CD4-positive, alpha-beta T cell treated with Interleukin-1 beta for 1 hour (primary cell): ENCODE data around the gene BRD3OS.

Experiments
- DNase-seq, 2 donors: peaks; one replicate each; pipeline ENCODE4 v3.0.0-alpha.2; 2020 to 2022

The BRD3OS gene

GRCh38 chr9:134053941-134054761, 28.9 kb downstream of the BRD3OS start:
- DNase-seq = no peak

GRCh38 chr9:134054891-134055811, 29.9 kb downstream of the BRD3OS start:
- DNase-seq = no peak

- DNase-seq = no peak
Measured at GRCh38 chr9:134055981-134056461, 30.7 kb downstream of the BRD3OS start.

GRCh38 chr9:134056483-134057306, 31.4 kb downstream of the BRD3OS start:
- DNase-seq = no peak

- no peak for DNase-seq
Measured at GRCh38 chr9:134057307-134057657, 32.0 kb downstream of the BRD3OS start.

DNA sequence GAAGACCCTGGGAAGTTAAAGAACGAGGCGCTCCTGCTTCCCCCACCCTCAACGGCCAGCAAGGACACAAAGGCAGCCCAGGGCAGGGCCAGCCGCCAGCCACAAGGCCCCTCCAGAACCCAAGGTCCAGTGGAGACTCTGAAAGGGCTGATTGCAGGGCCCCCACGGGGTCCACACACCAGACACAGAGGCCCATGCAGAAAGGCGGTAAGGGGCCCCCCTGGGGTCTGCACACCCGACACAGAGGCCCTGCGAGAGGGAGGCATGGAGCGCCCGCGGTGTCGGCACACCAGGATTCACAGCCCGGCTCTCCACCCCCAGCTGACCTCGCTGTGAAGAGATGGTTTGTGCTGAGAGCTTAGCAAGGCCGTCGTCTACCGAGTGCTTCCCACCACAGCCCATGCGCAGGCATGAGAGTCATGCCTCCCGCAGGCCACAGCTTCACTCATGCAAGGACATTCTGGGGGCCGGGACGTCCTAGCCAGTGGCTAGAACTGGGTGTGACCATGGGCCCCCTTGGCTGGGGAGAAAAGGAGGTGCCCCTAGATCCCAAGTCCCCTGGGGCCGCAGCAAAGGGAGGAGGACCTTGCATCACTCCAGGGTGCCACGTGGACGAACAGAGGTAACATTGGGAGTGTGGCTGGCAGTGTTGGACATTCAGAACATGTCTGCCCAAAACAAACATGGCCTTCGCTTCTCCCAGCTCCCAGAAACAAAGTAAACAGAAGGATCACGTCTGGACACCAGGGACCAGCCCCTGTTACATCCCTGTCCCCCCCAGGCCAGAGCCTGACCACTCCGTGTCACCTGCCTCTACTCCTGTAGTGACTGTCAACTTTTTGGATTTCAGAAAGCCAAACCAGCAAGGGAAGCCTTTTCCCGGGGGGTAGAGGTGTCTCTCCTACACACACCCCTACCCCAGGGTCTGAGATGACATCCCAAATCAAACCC, 32.7 kb downstream of the BRD3OS start:
- no peak for DNase-seq

DNA sequence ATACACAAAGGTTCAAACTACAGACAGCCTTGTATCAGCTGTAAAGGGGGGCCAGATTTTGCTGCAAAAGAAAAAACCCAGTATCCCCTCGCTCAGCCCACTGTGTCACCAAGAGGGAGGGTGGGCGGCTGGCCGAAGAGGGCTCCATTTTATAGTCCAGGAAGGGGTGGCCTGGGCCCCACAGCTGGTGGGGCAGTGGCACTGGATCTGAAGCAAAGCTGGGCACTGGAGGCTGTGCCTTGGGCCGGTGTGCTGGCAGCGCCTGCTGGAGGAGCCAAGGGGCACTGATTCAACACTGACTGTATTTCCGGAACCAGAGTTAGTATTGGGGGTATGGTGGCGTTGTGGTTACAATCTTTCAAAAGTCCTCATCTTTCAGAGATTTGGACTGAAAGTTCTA, 33.4 kb downstream of the BRD3OS start:
- DNase-seq = no peak

GRCh38 chr9:134059188-134059641, 33.9 kb downstream of the BRD3OS start:
- no peak for DNase-seq

DNA sequence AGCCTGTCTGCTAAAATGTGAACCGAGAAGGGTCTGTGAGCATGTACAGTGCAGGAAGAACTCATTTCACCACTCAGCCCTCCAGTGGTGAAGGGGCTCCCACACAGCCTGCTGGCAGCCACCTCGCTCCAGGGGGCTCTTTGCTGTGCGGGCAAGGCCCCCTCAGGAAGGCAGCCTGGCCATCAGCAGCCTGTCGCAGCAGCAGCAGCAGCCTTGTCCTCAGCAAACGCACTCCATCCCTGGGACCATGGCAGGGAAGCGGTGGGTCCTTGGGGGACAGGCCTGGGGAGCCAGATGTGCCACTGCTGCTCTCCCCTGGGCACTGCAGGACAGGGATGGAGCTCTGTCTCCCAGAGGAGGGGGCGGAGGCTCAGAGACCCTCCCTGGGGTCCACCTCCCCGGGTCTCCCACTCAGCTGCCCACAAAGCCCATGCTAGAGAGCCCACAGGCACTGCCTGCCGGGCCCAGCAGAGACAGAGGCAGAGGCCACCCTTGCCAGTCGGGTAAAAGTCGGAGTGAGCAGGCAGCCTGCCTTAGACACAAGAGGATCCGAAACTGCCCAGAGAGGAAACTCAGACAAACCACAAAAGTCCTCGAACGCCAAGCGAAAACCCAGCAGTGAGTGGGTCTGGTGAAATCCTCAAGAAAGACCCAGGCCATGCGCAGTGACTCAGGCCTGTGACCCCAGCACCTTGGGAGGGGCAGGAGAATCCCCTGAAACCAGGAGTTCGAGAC, 34.5 kb downstream of the BRD3OS start:
- DNase-seq = peak; percentile 13 to 76

GRCh38 chr9:134060546-134060945, 35.3 kb downstream of the BRD3OS start:
- DNase-seq = no peak

DNA sequence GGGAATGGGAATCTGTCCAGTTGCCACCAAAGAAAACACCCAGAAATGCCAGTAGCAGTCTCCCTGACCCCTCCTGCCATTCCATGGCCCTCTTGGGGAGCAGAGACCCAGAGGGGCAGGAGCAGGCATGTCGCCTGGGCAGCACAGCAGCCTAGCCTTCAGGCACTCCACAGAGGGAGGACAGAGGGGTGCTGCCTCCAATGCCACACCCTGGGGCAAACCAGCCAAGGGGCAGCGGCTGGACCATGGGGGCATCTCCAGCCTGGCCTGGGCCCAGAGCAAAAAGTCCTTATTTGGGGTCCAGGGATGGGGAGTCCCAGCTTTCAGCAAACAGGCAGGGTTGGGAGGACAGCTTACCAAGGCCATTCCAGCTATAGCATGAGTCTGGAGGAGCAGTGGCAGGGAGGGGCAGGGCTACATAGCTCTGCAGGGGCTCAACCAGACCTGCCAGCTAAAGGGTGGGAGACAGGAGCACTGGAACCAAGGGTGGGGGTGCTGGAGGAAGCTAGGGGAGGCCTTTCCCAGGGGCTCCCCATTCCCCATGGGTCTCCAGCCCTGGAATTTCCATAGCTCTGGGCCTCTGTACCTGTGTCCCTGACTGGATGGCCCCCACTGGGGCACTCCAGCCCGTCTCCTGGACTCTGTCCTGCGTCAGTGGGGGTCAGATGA, 35.9 kb downstream of the BRD3OS start:
- no peak for DNase-seq

DNA sequence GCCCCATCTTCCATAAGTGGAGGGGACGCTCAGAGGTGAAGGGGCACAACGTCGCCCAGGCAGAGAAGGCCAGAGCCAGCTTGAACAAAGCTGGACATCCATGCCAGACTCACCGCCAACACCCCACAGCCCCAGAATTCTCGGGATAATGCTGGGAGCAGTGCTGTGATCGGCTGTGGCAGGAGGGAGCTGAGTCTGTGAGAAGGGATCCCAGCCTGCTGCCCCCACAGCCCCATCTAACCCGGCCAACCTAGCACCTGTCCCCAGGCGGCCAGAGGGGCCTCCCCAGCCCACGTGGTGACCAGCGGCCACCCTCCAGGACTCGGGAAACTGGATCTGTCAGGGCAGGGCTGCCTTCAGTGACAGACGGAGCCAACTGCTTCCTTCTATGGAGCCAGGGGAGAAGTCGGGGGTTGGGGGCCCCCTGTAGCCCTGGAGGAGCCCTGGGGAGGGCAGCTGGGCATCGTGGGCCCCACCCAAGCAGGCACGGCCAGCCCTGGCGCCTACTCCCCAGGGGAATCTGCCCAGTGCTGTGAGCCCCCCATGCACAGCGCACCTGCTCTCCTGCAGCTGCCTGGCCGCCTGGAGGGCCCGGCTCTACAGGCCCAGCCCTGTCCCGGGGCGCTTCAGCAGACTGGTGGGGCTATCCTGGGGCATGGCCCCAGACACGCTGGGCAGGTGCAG, 36.5 kb downstream of the BRD3OS start:
- DNase-seq = no peak

- no peak for DNase-seq
Measured at GRCh38 chr9:134062461-134063087, 37.3 kb downstream of the BRD3OS start.

- no peak for DNase-seq
Measured at GRCh38 chr9:134063088-134063570, 37.8 kb downstream of the BRD3OS start.

- DNase-seq = no peak
Measured at GRCh38 chr9:134063571-134064450, 38.5 kb downstream of the BRD3OS start.

DNA sequence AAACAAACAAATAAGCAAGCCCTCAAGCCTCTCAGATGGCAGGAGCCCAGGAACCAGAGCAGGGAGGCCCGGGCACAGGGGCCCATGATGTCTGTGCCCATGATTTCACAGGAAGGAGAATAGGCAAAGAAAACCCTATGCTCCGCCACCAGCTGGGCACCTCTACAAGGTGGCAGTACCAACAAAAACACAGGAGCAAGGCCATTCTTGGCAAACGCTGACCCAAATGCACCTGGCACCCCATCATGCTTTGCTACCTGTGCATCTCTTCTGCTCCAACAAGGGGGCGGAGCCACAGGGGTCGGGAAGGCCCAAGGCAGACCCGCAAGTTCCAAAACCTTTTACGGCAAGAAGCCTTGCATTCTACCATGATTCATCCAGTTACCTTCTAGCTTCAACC, 39.4 kb downstream of the BRD3OS start:
- no peak for DNase-seq

DNA sequence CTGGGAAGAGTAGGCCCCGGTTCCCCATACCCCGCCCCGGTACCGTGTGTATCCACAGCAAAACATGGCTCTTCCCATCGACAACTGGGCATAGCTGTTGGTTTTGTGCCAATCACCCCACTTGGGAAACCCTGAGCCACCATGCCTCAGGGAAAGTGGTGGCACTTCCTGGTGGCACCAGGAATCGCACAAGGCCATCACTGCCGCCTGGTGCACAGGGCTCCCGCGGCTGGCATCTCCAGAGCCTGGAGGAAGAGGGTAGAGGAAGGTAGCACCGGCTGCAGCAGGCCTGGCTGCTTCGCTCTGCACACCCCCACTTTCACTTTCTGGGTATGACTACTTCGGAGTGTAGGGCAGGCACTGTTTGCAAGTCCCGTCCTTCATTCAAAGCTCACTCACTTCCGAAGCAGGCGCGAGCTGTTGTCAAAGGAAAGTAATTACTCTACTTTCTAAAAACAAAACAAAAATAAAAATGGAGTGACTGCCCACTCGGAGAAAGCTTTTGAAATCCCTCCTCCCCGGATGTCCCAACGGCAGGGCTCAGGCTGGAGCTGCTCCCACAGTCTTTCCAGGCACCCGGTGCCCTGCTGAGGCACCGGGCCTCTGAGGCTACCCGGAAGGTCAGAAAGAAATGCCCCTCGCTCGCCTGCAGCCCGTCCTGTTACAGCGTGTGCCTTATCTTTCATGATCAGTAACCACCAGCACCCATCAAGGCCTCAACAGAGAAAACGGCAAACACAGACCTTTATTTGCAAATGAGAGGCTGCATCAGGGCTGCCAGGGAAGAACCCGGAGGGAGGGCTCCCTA, 40.5 kb downstream of the BRD3OS start:
- DNase-seq = peak; percentile 58 to 60
